BLaER1 treated with 17β-estradiol and CSF1 and Interleukin-3, amounts not matched to agents 10 nM and 100 nM (cell line): ENCODE measurements around the gene DAB2.

Experiments used
- H3K27ac ChIP-seq, 11 experiments: shearing (Covaris generic); formaldehyde crosslinking; 2 replicates each; pipeline ENCODE4 v1.8.1; 2022
- H3K27me3 ChIP-seq, 11 experiments: shearing (Covaris generic); formaldehyde crosslinking; 2 replicates each; pipeline ENCODE4 v1.8.1; 2022
- H3K36me3 ChIP-seq, 11 experiments: shearing (Covaris generic); formaldehyde crosslinking; 2 replicates each; pipeline ENCODE4 v1.8.1; 2022
- H3K4me1 ChIP-seq, 10 experiments: shearing (Covaris generic); formaldehyde crosslinking; 2 replicates each; pipeline ENCODE4 v1.8.1; 2022
- H3K4me2 ChIP-seq, 11 experiments: shearing (Covaris generic); formaldehyde crosslinking; 2 replicates each; pipeline ENCODE4 v1.8.1; 2022
- H3K4me3 ChIP-seq, 10 experiments: shearing (Covaris generic); formaldehyde crosslinking; 2 replicates each; pipeline ENCODE4 v1.8.1; 2022
- H3K9ac ChIP-seq, 11 experiments: shearing (Covaris generic); formaldehyde crosslinking; 2 replicates each; pipeline ENCODE4 v1.8.1; 2022
- H3K9me3 ChIP-seq, 11 experiments: shearing (Covaris generic); formaldehyde crosslinking; replicated peaks in 1 of 11; 2 replicates each; pipeline ENCODE4 v1.8.1; 2022
- H4K20me1 ChIP-seq, 11 experiments: shearing (Covaris generic); formaldehyde crosslinking; 2 replicates each; pipeline ENCODE4 v1.8.1; 2022
- Cebpa-rat ChIP-seq, 11 experiments: shearing (Covaris generic); IDR thresholded peaks; 2 replicates each; pipeline ENCODE4 v1.8.1; 2022

Gene DAB2

DNA sequence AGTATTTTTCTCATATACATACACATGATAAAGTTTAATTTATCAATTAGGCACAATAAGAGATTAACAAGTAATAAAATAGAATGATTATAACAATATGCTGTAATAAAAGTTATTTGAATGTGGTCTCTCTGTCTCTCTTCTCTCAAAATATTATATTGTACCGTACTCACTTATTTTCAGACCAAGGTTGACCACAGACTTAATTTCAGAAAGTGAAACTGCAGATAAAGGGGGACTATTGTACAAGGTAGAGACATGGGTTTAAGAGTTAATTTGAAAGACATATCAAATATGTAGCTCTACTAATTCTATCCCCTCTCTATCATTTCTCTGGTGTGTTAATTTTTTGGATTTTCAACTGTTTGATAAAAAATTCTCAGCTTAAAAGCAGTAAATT is 40.5 kb downstream of the DAB2 start:
- no peak overlapping the region for H3K4me2 ChIP-seq
- no peak for TF ChIP-seq Cebpa-rat (IDR thresholded peaks at IDR 0.05)
- no peak overlapping the region for H3K9ac ChIP-seq
- H3K4me3 ChIP-seq: no peak overlapping the region
- H4K20me1 ChIP-seq: peaks cover 0 to 100% (median 0%) of the 10 kb centered on the region in 11 experiments; a peak in 4 of 22 replicates
- no peaks in the 10 kb centered on the region for H3K4me1 ChIP-seq
- no peak overlapping the region for H3K27ac ChIP-seq
- no peaks in the 10 kb centered on the region for H3K9me3 ChIP-seq
- H3K27me3 ChIP-seq: no peaks in the 10 kb centered on the region
- H3K36me3 ChIP-seq: peaks cover 6 to 100% (median 38%) of the 10 kb centered on the region in 11 experiments; a peak in 18 of 22 replicates

DNA sequence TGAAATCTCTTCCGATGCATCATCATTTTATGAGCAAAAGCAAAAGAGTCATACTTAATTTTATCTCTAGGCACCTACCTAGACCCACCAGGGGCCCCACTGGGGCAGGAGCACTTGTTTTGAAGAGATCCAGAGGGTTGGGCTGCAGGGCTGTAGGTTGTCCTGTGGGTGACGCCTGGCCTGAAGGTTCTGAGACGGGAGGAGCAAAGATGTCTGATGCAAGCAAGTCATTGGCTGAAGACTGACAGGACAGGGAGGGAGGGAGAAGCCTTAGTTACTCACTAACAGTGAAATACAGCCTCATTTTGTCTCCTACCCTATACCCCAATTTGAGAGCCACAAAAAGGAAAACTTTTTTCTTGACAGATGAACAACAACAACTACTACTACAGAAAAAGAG is 43.4 kb downstream of the DAB2 start:
- H3K9ac ChIP-seq: no peak overlapping the region
- H3K4me1 ChIP-seq: no peaks in the 10 kb centered on the region
- no peak overlapping the region for H3K4me2 ChIP-seq
- H3K36me3 ChIP-seq: peaks cover 5 to 100% (median 31%) of the 10 kb centered on the region in 11 experiments; a peak in 17 of 22 replicates
- H3K4me3 ChIP-seq: no peak overlapping the region
- H3K9me3 ChIP-seq: no peaks in the 10 kb centered on the region
- TF ChIP-seq Cebpa-rat (IDR thresholded peaks at IDR 0.05): no peak
- H4K20me1 ChIP-seq: peaks cover 0 to 100% (median 0%) of the 10 kb centered on the region in 11 experiments; a peak in 4 of 22 replicates
- no peak overlapping the region; a peak in 1 of 22 replicates for H3K27ac ChIP-seq
- no peaks in the 10 kb centered on the region for H3K27me3 ChIP-seq

DNA sequence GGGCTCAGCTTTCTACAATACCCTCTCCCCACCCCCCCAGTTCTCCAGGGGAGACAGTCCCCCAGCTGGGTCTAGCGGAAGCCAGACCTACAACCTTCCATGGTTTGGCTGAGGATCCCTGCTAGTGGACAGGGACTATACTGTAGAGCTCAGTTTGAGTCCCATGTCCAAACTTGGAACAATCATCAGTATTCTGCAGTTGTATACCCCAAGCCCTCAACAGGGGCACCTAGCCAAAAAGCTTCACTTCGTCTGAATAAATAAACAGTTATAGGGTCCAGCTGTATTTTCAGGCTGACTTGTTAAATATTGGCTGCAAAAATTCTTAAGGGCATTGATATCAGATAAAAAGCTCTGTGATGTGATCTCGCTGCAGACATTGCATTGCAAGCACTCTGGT is 45.1 kb downstream of the DAB2 start:
- H3K4me1 ChIP-seq: no peaks in the 10 kb centered on the region
- no peak for TF ChIP-seq Cebpa-rat (IDR thresholded peaks at IDR 0.05)
- H3K9ac ChIP-seq: no peak overlapping the region
- H3K9me3 ChIP-seq: no peaks in the 10 kb centered on the region
- H3K36me3 ChIP-seq: peaks cover 5 to 100% (median 31%) of the 10 kb centered on the region in 11 experiments; a peak in 17 of 22 replicates
- H4K20me1 ChIP-seq: peaks cover 0 to 100% (median 0%) of the 10 kb centered on the region in 11 experiments; a peak in 4 of 22 replicates
- H3K4me3 ChIP-seq: no peak overlapping the region
- no peaks in the 10 kb centered on the region for H3K27me3 ChIP-seq
- no peak overlapping the region for H3K27ac ChIP-seq
- H3K4me2 ChIP-seq: no peak overlapping the region

DNA sequence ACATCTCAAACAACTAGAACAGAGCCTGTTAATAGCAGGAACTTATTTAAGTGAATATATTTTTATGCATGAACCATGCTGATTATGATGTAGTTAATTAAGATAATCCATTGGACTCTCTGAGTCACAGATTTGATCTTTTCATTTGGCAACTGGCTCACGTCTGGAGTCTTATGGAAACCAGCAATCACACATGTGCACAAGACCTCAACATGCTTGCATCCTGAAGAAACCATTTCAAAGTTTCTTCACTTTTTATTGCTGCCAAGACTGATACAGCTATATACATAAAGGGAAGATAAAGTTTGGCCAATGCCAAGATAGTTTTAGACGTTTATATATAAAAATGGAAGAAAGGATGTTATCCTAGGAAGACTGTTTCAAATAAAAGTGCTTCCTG is 47.2 kb downstream of the DAB2 start:
- Histone ChIP-seq H4K20me1 (peaks cover 0 to 100% (median 0%) of the 10 kb centered on the region in 11 experiments; a peak in 4 of 22 replicates), H3K4me2 (no peak overlapping the region), H3K4me1 (no peaks in the 10 kb centered on the region), H3K27ac (no peak overlapping the region), H3K9ac (no peak overlapping the region), H3K27me3 (no peaks in the 10 kb centered on the region), H3K36me3 (peaks cover 3 to 100% (median 35%) of the 10 kb centered on the region in 11 experiments; a peak in 17 of 22 replicates), H3K9me3 (no peaks in the 10 kb centered on the region), H3K4me3 (no peak overlapping the region)
- TF ChIP-seq Cebpa-rat (IDR thresholded peaks at IDR 0.05): no peak

DNA sequence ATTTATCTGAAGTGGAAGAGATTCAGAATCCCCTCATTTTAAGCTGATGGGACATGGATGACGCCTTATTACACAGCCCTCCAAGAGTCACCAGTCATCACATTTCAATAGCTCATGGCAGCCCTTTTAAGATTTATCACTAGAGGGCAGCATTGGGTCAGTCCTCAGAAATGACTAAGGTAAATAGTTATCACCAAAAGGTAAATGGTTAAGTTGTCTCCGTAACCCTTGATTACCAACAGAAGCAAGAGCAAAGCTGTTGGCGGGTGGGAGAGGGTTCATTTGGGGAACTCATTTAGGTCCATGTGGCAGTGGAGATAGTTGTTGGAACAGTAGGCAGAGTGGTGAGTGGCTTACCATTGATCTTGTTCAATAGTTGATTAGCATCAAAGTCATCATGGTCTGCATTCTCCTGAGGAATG is 48.5 kb downstream of the DAB2 start:
- H3K9me3 ChIP-seq: no peaks in the 10 kb centered on the region
- no peak for TF ChIP-seq Cebpa-rat (IDR thresholded peaks at IDR 0.05)
- H3K27me3 ChIP-seq: no peaks in the 10 kb centered on the region
- H3K9ac ChIP-seq: no peak overlapping the region
- peaks cover 0 to 100% (median 0%) of the 10 kb centered on the region in 11 experiments; a peak in 4 of 22 replicates for H4K20me1 ChIP-seq
- H3K4me2 ChIP-seq: no peak overlapping the region
- H3K4me1 ChIP-seq: no peaks in the 10 kb centered on the region
- no peak overlapping the region for H3K27ac ChIP-seq
- H3K36me3 ChIP-seq: peaks cover 0 to 100% (median 27%) of the 10 kb centered on the region in 11 experiments; a peak in 13 of 22 replicates
- no peak overlapping the region for H3K4me3 ChIP-seq

DNA sequence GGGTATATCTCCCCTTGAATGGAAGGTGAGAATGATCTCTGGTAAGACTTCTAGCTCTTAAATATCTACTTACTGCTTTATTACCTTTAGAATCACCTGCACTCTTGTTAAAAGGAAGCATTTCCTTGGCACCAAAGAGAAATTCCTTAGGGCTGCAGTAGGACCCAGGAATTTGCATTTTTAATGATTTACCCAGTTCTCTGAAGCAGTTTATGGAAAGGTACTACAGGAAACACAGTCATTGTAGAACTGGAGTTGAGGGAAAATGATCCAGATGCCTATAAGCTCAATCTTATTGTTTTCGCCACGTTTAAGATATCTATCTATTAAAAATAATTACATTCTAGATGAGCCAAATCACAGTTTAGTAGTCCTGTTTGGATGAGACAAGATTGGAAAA is 51.0 kb downstream of the DAB2 start:
- Histone ChIP-seq H3K36me3 (peaks cover 0 to 88% (median 15%) of the 10 kb centered on the region in 11 experiments; a peak in 12 of 22 replicates), H3K9ac (0 out of 22 replicates have a peak overlapping the region, but pooled peaks of 1 of the 11 experiments have one; percentile 3), H3K27me3 (no peaks in the 10 kb centered on the region), H3K4me1 (no peaks in the 10 kb centered on the region), H3K4me3 (no peak overlapping the region), H3K4me2 (no peak overlapping the region), H4K20me1 (peaks cover 0 to 100% (median 0%) of the 10 kb centered on the region in 11 experiments; a peak in 4 of 22 replicates), H3K27ac (no peak overlapping the region), H3K9me3 (no peaks in the 10 kb centered on the region)
- no peak for TF ChIP-seq Cebpa-rat (IDR thresholded peaks at IDR 0.05)

DNA sequence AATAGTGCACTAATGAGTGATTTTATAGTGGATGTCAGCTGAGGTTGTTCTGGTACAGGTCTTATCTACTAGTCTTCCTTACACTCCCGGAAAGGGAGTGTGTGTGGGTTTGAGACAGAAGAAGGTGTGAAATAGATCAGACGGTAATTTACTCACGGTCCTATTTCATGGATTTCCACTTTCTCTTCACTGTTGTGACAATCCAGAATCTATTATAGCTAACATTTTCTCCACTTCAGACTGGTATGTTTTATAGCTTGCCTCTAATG is 53.5 kb downstream of the DAB2 start:
- Histone ChIP-seq H3K9me3 (no peaks in the 10 kb centered on the region), H3K9ac (no peak overlapping the region), H3K4me3 (no peak overlapping the region), H3K27me3 (no peaks in the 10 kb centered on the region), H3K27ac (no peak overlapping the region), H3K36me3 (peaks cover 0 to 63% (median 5%) of the 10 kb centered on the region in 11 experiments; a peak in 10 of 22 replicates), H4K20me1 (peaks cover 0 to 82% (median 0%) of the 10 kb centered on the region in 11 experiments; a peak in 4 of 22 replicates), H3K4me2 (no peak overlapping the region), H3K4me1 (no peaks in the 10 kb centered on the region)
- no peak for TF ChIP-seq Cebpa-rat (IDR thresholded peaks at IDR 0.05)

DNA sequence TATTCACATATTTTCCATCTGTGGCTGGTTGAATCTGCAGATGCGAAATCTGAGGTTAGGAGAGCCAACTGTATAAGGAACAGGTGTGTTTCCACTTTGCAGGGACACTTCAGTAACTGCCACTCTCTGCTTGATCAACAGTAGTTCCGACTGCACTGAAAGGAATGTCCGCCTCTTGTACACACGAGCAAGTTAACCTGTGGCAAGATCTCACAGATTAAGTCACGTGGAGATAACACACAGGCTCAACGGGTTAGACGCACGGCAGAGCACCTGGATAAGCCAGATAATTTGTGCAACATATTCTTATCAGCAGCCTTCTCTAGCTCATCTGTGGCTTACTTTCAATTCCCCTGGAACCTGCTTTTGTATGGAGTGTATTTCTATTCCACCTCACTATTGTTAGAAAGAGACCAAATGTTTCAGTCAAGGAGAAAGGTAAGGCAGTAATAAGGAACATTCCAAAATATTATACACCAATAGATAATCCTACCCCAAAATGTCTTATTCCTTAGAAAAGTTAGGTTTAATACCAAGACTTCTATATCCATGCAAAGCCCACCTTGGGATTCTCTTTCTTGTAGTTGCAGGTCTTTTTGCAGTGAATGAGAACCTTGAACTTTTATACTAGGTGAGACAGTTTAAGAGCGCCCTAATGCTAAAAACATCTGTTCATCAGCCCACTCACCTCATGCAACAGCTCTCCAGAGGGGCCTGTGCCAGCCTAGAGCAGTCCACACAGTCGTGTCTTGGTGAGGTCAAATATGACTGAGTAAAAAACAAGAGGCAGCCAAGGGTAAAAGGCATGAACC is 54.0 kb downstream of the DAB2 start:
- no peak overlapping the region for H3K27ac ChIP-seq
- no peak for TF ChIP-seq Cebpa-rat (IDR thresholded peaks at IDR 0.05)
- H3K9me3 ChIP-seq: no peaks in the 10 kb centered on the region
- no peak overlapping the region for H3K9ac ChIP-seq
- peaks cover 0 to 77% (median 0%) of the 10 kb centered on the region in 11 experiments; a peak in 4 of 22 replicates for H4K20me1 ChIP-seq
- no peak overlapping the region for H3K4me2 ChIP-seq
- no peaks in the 10 kb centered on the region for H3K4me1 ChIP-seq
- no peaks in the 10 kb centered on the region for H3K27me3 ChIP-seq
- peaks cover 0 to 58% (median 5%) of the 10 kb centered on the region in 11 experiments; a peak in 10 of 22 replicates for H3K36me3 ChIP-seq
- H3K4me3 ChIP-seq: no peak overlapping the region

DNA sequence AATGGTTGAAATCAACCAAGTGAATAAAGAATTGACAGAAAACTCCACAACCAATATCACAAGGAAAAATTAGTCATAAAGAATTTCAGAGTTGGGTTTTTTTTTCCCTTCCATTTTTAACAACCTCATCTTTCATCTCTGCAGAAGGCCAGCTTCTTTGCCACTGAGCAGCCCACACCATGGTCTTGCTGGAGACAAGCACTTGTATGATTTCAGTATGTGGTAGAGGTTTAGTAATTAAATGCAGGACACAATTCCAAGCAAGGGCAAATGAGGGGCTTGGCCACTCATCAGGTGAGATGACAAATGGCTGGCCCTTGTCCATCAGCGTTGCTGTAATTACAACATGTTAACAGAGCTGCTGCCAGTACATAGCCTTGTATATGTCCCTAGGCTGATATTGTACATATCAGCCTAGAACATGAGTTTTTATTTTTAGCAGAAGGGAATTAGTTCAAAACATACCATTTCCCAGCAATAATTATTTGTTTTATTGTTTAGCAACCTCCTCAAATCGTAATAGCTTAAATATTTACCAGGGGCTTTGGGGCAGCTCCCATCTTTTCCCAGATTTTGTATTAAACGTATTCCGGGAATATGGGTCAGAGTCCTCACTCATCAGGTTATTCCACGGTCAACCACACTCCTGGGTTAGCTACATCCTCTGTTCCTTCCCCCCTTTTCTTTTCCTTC is 55.5 kb downstream of the DAB2 start:
- no peaks in the 10 kb centered on the region for H3K27me3 ChIP-seq
- no peak overlapping the region for H3K9ac ChIP-seq
- peaks cover 0 to 43% (median 5%) of the 10 kb centered on the region in 11 experiments; a peak in 10 of 22 replicates for H3K36me3 ChIP-seq
- no peaks in the 10 kb centered on the region for H3K9me3 ChIP-seq
- no peak overlapping the region for H3K4me2 ChIP-seq
- H4K20me1 ChIP-seq: peaks cover 0 to 62% (median 0%) of the 10 kb centered on the region in 11 experiments; a peak in 4 of 22 replicates
- TF ChIP-seq Cebpa-rat (IDR thresholded peaks at IDR 0.05): no peak
- no peaks in the 10 kb centered on the region for H3K4me1 ChIP-seq
- H3K4me3 ChIP-seq: no peak overlapping the region
- H3K27ac ChIP-seq: no peak overlapping the region
